Right cardiac atrium (tissue), 5 donors: ENCODE results near the gene SERAC1. TPM values are rescaled to one million over a fixed set of nuclear protein-coding genes. Genes with fewer than 3 reads are reported as not detected.
A peak's percentile ranks its signal among the peaks of the same experiment; 100 is the strongest.

Experiments used
- ATAC-seq, 2 donors: fragments of 200-7000 bp; cut with Tn5 transposase; one replicate each; pipeline versions ENCODE4 v1.8.0 to v1.9.1; 2020; ENCODE audit warnings: moderate library complexity in 2 of 2, mild to moderate bottlenecking in 1 of 2
- DNase-seq, 3 donors: peaks; one replicate each; pipeline ENCODE4 v3.0.0-alpha.2; 2020
- H3K27ac ChIP-seq: one replicate; pipeline ENCODE4 v1.5.1; 2013; ENCODE audit warnings: mild to moderate bottlenecking, low read length, control low read depth, moderate library complexity
- H3K27me3 ChIP-seq: one replicate; pipeline ENCODE4 v1.6.1; 2013; ENCODE audit not compliant: control insufficient read depth, insufficient read depth
- H3K4me1 ChIP-seq: one replicate; pipeline ENCODE4 v1.6.1; 2013; ENCODE audit warnings: low read length; ENCODE audit not compliant: control insufficient read depth, insufficient read depth
- H3K4me3 ChIP-seq: one replicate; pipeline ENCODE4 v1.5.1; 2013; ENCODE audit warnings: low read length, control low read depth
- H3K9me3 ChIP-seq: one replicate; pipeline ENCODE4 v1.6.1; 2013; ENCODE audit warnings: low read length; ENCODE audit not compliant: control insufficient read depth
- WGBS: extraction: QIAGEN DNeasy Blood & Tissue Kit; methylation state at CpG from one replicate; pipeline ENCODE4 v1.1.7; 2013; 5-methylcytosine and 5-hydroxymethylcytosine counted together
- intact Hi-C, 4 donors: fragments of 100-400 bp; cut with DNase I; formaldehyde crosslinking; loops; one replicate each; pipeline versions ENCODE4 v1.11.0 to v1.14.0; 2022 to 2023
- polyA plus RNA-seq: library from polyadenylated mRNA; stranded (reverse); fragments of 200-250 nt; gene quantifications from one replicate; pipeline ENCODE4 v1.2.3, GENCODE V29; 2013
- total RNA-seq, 4 donors: library from RNA; stranded (reverse); fragmentation: NEBNext Ultra II Directional; extraction: Animal tissue kit (Norgen Biotek cat#: 25700); gene quantifications; one replicate each; pipeline ENCODE4 v1.2.1, GENCODE V29; 2021
- donor health status: healthy with polysubstance abuse.
- donor health status: DM: no; HTN: yes; CAD: no.
- donor health status: DM: no; HTN: no; CAD: no.
- donor health status: DM: no; HTN: yes; CAD: no; lungs with severe emphysema.
- donor health status: DM: yes; HTN: yes; CAD: no.

The SERAC1 gene
- total and polyA plus RNA-seq, 5 donors = 3.1 to 7.0 (median 5.1) TPM

GRCh38 chr6:158064725-158065251, 103.3 kb downstream of the SERAC1 start:
- no peaks in the 10 kb centered on the region for H3K27me3 ChIP-seq
- ATAC-seq = no peak
- WGBS = 92% methylated on average over 24 of the region's 24 CpGs
- DNase-seq = peak in 1 of 3 donors; percentile 55
- peaks cover 11% of the 10 kb centered on the region for H3K4me1 ChIP-seq
- no peak overlapping the region for H3K4me3 ChIP-seq
- H3K27ac ChIP-seq = no peak overlapping the region
- intact Hi-C loops = loop anchor here in 3 of 4 donors (5.0 to 10.0 kb wide), 2 partner anchors 80 to 82 kb away; partner anchors contain the start of gene SYNJ2 (in 3 of the 3)
- no peaks in the 10 kb centered on the region for H3K9me3 ChIP-seq

- no peak overlapping the region for H3K27ac ChIP-seq
- intact Hi-C loops = loop anchor here in 2 of 4 donors (10.0 kb wide), 1 partner anchor 79 kb away; the partner anchor contains the start of gene SYNJ2 (in 2 of the 2)
- WGBS = 96% methylated on average over 11 of the region's 11 CpGs
- no peak overlapping the region for H3K4me3 ChIP-seq
- no peaks in the 10 kb centered on the region for H3K9me3 ChIP-seq
- ATAC-seq (no peak), DNase-seq (no peak)
- H3K27me3 ChIP-seq = no peaks in the 10 kb centered on the region
- peaks cover 13% of the 10 kb centered on the region for H3K4me1 ChIP-seq
These were observed 104.3 kb downstream of the SERAC1 start for GRCh38 chr6:158063736-158064135.

GRCh38 chr6:158061709-158062461, 106.2 kb downstream of the SERAC1 start:
- DNase-seq = peak in 1 of 3 donors; percentile 51
- Histone ChIP-seq H3K27ac (no peak overlapping the region), H3K4me3 (no peak overlapping the region), H3K27me3 (no peaks in the 10 kb centered on the region), H3K4me1 (peaks cover 13% of the 10 kb centered on the region), H3K9me3 (no peaks in the 10 kb centered on the region)
- 96% methylated on average over 29 of the region's 29 CpGs for WGBS
- intact Hi-C loops = loop anchor here in 2 of 4 donors (10.0 kb wide), 1 partner anchor 77 kb away; the partner anchor contains the start of gene SYNJ2 (in 2 of the 2)
- ATAC-seq = no peak

GRCh38 chr6:158061361-158061708, 106.7 kb downstream of the SERAC1 start:
- 85% methylated on average over 5 of the region's 5 CpGs for WGBS
- DNase-seq (no peak), ATAC-seq (no peak)
- Histone ChIP-seq H3K4me1 (peaks cover 13% of the 10 kb centered on the region), H3K9me3 (no peaks in the 10 kb centered on the region), H3K27ac (peak overlapping the region; percentile 56), H3K27me3 (no peaks in the 10 kb centered on the region), H3K4me3 (no peak overlapping the region)
- intact Hi-C loops = loop anchor here in 2 of 4 donors (10.0 kb wide), 1 partner anchor 77 kb away; the partner anchor contains the start of gene SYNJ2 (in 2 of the 2)

- intact Hi-C loops = loop anchor here in 2 of 4 donors (10.0 kb wide), 1 partner anchor 76 kb away; the partner anchor contains the start of gene SYNJ2 (in 2 of the 2)
- WGBS = 34% methylated on average over 11 of the region's 11 CpGs
- Histone ChIP-seq H3K27me3 (no peaks in the 10 kb centered on the region), H3K4me1 (peaks cover 13% of the 10 kb centered on the region), H3K4me3 (no peak overlapping the region), H3K9me3 (no peaks in the 10 kb centered on the region), H3K27ac (peak overlapping the region; percentile 79)
- DNase-seq (peak; percentile 92 to 95 (median 94)), ATAC-seq (peak; percentile 88)
These were observed 107.4 kb downstream of the SERAC1 start for GRCh38 chr6:158060455-158061360.

Other genes with a start within 250 kb of the SERAC1 start
- 10 to 100 TPM; 13.4 to 26.3 (median 20.4) TPM for gene SYNJ2, start 186.4 kb downstream of the SERAC1 start, total RNA-seq
- 9.5 TPM for gene SYNJ2, start 186.4 kb downstream of the SERAC1 start, polyA plus RNA-seq
- 10 to 100 TPM; 22.4 to 33.2 (median 27.3) TPM for gene GTF2H5, start 88 bp upstream of the SERAC1 start, total RNA-seq
- 11.7 TPM for gene GTF2H5, start 88 bp upstream of the SERAC1 start, polyA plus RNA-seq
- 100 to 1,000 TPM; 166 to 228 (median 174) TPM for gene TULP4, start 144.2 kb upstream of the SERAC1 start, total RNA-seq
- gene TULP4, start 144.2 kb upstream of the SERAC1 start, polyA plus RNA-seq = 14.7 TPM